Stimulated activated CD4-positive, alpha-beta T cell treated with anti-CD3 and anti-CD28 coated beads, Interleukin-15, amount 100 ng/mL, for 1 hour (primary cell): Measurements from ENCODE around the gene LIN54.
"Not testable (repeated sequence)": the region's sequence is repeated elsewhere in the genome, so short reads cannot be mapped to it uniquely, and the experiment has no call there.

ENCODE experiments used
- DNase-seq, 2 donors: peaks; one replicate each; pipeline ENCODE4 v3.0.0-alpha.2; 2020; ENCODE audit warnings: low read depth in 1 of 2, low spot score in 1 of 2

LIN54 gene

GRCh38 chr4:82951196-82951595, 59.4 kb downstream of the LIN54 start:
- no peak for DNase-seq

DNA sequence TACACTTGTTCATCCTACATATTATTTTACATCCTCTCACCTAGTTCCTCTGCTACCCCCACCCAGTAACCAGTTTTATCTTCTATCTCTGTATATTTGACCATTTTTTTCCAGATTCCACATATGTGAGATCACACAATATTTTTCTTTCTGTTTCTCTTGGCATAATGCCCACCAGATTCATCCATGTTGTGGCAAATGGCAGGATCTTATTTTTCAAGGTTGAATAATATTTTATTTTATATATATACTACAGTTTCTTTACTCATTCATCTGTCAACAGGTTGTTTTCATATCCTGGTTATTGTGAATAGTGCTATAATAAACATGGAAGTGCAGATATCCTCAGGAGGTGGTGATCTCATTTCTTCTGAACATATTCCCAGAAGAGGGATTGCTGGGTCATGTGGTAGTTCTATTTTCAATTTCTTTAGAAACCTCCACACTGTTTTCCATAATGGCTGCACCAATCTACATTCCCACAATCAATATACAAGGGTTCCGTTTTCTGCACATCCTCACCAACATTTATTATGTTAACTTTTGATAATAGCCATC, 61.9 kb downstream of the LIN54 start:
- no peak for DNase-seq

- no peak for DNase-seq
These were observed 63.1 kb downstream of the LIN54 start for GRCh38 chr4:82947498-82947897.

DNA sequence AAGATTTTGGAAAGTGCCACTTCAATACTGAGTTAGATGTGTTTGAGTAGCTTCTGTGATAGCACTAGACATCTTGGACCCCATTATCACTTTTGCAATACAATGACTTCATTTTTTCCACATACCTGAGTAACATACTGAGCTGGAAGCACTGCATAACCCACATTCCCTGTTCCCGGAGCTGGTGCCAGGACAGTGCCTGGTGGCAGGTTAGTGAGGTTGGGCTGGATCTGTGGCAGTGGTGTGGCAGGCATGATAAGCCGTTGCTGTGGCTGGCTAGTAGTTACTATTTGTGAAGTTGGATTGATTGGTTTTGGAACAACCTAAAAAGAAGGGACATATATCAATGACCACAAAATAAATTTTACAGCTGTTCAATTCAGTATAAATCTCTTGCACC, 71.2 kb downstream of the LIN54 start:
- DNase-seq = no peak

GRCh38 chr4:82934441-82934840, 76.2 kb downstream of the LIN54 start:
- DNase-seq = no peak

DNA sequence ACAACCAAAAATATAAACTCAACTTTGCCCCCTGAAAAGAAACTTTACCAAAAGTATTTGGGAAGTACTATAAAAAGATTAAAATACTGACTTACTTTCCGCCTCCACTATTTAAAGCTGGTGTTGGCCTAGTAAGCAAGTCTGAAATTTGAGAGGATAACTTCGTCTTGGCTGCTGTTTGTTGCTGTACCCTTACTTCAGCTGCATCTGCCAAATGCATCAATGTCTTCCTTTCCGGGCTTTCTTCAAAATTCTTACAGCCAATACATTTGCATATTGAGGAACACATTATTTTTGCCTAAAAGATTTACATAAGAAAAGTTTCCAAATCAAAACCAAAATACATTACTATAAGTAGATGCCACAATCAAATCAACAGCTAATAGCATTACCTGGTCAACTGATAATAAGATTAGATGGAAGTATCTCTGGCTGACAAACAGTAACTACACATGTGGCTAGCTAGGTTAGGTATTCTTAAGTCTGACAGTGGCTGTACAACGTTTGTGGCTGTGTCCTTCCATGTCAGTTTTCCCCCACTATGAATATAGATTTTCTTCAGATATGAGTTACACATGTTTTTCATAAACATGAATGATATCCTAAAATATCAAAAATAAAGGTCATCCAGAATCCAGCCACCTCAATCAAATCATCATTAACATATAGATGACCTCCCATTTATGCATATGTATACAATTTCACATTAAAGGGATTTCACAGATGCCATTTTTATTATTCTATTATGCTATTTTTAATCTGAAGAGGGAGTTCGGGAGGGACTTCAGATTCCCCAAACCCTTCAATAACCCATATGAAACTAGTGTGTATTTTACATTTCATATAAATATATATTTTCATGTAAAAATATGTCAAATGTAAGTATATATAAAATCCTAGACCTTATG, 79.5 kb downstream of the LIN54 start:
- DNase-seq = no peak

DNA sequence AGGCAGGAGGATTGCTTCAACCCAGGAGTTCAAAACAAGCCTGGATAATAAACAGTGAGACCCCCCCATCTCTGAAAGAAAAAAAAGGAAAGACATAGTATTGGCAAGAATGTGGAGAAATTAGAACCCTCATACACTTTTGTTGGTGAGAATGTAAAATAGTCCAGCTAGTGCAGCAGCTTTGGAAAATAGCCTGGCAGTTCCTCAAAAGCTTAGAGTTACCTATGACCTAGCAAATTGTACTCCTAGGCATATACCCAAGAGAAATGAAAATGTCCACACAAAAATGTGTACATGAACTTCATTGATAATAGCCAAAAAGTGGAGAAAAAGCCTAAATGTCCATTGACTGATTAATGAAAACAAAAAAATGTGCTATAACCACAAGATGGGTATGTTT, 88.8 kb downstream of the LIN54 start:
- no peak for DNase-seq

DNA sequence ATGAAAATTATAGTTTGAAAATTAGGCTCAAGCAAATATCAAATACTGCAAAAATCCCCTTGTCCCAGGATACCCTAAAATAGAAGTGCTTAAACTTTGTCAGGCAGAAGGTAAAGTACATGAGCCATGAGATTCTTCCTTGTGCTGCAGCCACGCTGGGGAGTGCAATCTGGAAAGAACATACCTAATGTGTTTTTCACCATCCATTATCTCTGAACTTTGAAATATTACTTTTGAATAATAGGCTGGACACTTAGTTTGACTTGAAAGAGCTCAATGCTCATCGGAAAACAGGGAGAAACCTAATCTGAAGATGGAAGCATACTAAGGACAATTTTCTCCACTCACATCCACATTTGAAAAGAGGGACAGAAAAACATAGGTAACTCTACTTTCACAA, 91.2 kb downstream of the LIN54 start:
- no peak for DNase-seq

DNA sequence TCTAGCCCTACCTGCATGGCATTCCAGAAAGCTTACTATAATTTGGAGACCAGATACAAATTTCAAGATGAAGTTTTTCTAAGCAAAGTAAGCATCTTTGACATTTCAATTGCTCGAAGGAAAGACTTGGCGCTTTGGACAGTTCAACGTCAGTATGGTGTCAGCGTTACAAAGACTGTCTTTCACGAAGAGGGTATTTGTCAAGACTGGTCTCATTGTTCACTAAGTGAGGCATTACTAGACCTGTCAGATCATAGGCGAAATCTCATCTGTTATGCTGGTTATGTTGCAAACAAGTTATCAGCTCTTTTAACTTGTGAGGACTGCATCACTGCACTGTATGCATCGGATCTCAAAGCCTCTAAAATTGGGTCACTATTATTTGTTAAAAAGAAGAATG, 92.5 kb downstream of the LIN54 start:
- DNase-seq = no peak

DNA sequence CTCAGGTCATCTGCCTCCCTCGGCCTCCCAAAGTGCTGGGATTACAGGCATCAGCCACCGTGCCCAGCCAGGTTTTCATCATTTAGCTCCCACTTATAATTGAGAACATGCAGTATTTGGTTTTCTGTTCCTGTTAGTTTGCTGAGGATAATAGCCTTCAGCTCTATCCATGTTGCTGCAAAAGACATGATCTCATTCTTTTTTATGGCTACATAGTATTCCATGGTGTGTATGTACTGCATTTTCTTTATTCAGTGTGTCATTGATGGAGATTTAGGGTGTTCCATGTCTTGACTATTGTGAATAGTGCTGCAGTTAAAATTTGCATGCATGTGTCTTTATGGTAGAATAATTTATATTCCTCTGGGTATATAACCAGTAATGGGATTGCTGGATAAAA, 96.7 kb downstream of the LIN54 start:
- DNase-seq = not testable (repeated sequence)

DNA sequence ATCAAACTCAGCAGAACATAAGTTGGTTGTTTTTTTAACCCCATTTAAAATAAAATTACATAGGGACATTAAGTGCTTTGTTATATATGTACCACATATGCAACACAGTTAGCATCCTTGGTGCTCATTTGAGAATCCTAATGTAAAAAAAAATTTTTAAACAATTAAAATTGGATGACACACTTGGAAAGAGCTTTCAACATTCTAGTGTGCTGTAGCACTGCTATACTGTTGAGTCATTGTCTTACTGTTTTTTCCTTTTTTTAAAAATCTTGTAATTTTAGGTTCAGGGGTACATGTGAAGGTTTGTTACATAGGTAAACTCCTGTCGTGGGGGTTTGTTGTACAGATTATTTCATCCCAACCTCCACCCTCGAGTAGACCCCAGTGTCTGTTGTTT, 97.3 kb downstream of the LIN54 start:
- no peak for DNase-seq

GRCh38 chr4:82909326-82909725, 101.3 kb downstream of the LIN54 start:
- no peak for DNase-seq

GRCh38 chr4:82906469-82906868, 104.2 kb downstream of the LIN54 start:
- no peak for DNase-seq

DNA sequence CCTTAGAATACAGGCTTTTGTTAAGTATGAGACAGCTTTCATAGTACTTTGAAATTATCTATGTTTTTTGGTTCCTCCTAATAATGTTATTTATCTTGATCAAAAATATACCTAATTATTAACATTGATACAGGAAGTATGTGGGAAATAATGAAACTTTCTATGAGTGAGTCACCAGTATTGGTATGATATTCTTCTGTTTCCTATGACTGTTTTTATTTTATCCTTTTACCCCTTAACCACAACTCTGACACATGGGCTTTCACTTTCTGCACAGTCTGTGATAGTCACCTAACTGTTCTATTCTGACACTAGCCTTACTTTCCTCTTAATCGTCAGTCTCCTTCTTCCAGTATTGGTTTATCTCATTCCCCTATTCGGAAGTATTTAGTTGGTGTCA, 105.4 kb downstream of the LIN54 start:
- no peak for DNase-seq

GRCh38 chr4:82903737-82904136, 106.9 kb downstream of the LIN54 start:
- DNase-seq = no peak

- no peak for DNase-seq
These were observed 109.4 kb downstream of the LIN54 start for GRCh38 chr4:82901183-82901718.

- DNase-seq = peak; percentile 89 to 94
These were observed 110.0 kb downstream of the LIN54 start, which contains the start of gene THAP9 for GRCh38 chr4:82900411-82901182. Gene THAP9, plus strand, starts transcription at chr4:82900735. Its CDS starts 68 bp downstream, at chr4:82900803.

DNA sequence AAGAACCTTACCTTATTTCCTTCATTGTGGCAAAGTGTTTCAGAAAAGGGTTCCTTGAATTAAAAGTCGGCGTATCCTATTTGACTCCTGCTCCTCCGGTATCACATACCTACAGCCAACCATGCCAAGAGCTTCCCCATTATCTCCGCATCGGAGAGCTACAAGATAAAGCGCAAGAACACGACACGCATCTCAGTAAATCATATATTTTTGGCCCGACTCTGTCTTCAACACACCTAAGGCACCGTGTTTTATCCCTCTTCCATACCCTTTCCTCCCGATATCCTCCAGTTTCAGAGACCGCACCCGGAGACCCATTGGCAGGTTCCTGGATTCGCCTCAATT, 110.6 kb downstream of the LIN54 start:
- DNase-seq = no peak

DNA sequence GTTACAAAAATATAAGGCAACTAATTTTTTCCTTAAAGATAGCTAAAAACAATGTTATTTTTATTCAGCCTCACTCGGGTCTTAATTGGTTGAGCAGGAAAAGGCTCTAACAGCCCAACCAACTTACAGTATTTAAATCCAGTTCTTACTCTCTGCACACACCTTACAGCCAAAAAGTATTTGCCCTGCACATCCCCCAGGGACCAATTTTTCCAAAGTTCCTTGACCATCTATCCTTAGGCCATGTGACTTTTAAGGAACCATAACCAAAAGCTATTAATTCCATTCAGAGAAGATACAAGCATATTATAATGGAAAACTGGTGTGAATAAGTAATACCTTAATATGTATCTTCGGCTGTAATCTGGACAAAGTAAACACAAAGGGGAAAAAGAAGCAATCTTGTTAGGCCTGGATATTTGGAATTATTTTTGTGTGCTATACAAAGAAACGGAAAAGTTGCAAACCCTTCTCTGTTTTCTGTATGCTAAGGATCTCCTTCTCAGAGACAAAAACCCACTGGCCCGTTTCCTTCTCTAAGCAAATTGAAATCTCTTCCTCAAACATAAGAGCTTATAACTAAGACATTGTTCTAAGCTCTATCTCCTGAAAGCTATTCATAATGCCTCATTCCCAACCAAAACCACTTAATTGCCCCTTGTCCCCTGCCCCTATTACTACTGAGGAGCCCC, 111.1 kb downstream of the LIN54 start:
- DNase-seq = no peak

- DNase-seq = no peak
These were observed 112.0 kb downstream of the LIN54 start for GRCh38 chr4:82898322-82899243.
